NCI-H82 treated with DMSO at 0.1 percent for 48 hours (cell line): ENCODE data around the gene OAS3.
"Not testable (repeated sequence)": the region's sequence is repeated elsewhere in the genome, so short reads cannot be mapped to it uniquely, and the experiment has no call there.

Experiments
- DNase-seq: peaks from one replicate; lab custom pipeline; 2025; ENCODE audit not compliant: unreplicated experiment; lab: John Stamatoyannopoulos, UW

Gene OAS3

DNA sequence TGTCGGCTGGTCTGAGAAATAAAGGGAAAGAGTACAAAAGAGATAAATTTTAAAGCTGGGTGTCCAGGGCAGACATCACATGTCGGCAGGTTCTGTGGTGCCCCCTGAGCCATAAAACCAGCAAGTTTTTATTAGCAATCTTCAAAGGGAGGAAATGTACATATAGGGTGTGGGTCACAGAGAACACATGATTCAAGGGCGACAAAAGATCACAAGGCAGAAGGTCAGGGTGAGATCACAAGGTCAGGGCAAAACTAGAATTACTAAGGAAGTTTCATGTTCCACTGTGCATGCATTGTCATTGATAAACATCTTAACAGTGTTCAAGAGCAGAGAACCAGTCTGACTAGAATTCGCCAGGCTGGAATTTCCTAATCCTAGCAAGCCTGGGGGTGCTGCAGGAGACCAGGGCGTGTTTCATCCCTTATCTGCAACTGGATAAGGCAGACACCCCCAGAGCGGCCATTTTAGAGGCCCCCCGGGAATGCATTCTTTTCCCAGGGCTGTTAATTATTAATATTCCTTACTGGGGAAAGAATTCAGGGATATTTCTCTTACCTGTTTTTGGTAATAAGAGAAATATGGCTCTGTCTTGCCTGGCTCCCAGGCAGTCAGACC is 11.7 kb upstream of the OAS3 start:
- DNase-seq = not testable (repeated sequence)

DNA sequence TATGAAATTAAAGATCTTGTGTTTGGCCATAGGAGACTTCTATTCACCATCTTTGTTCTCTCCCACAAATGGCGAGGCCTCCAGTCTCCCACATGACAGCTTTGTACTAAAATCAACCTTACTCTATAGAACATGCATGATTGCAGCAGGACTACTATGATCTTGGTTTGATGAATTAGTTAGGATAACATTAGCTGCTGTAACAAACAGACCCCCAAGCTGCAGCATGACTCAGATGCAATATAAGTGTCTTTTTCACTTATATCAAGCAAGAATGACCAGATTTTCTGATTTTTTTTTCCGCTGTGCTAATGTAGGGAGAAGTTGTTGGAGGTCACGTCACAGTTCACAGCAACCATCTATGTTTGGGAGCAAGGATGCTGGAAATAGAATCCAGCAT is 10.8 kb upstream of the OAS3 start:
- DNase-seq = no peak

DNA sequence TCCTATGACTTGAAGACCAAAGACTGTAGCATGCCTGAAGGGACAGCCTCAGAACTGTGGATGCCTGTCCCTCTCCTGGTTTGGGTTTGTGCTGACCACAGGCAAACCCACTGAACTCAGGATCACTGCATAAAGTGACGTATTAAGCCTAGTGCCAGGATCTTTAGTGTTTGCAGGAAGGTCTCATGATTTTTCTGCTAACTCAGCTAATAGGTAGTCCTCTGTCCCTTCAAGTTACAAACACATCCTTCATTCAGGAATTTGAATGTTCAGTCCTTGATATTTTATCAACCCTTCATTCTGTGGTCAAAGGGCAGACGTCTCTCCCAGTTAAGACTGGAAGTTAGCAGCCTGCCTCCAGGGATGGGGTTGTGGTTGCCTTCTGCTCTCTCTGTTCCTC is 10.3 kb upstream of the OAS3 start:
- DNase-seq = no peak

DNA sequence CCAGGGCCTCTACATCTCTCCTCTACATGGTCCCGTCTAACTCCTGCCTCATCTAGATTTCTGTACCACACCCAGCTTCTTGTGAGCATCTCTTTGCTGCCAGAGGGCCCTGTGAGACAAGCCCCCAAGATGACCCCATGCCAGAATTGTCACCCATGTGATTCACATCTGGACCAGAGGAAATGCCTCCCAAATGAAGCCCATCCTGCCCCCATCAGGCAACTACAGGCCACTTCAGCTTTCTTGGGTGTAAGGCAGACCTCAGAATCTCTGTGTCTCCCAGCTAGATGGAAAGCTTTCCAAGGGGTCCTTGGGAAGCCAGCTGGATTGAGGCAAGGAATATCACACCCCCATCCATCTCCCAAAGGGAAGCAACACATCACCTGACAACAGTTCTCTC is 9.3 kb upstream of the OAS3 start:
- DNase-seq = no peak

DNA sequence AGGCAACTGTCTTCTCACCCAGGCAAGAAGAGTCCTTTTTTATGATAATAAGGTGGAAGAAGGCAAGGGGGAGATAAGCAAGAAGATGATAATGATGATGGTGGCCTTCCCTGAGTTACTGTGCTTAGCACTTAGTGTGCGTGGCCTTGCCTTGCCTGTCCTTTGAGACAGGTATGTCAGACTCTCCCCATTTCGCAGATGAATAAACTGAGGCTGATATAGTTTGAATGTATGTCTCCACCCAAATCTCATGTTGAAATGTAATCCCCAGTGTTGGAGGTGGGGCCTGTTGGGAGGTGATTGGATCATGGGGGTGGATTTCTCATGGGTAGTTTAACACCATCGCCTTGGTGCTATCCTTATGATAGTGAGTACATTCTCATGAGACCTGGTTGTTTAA is 8.6 kb upstream of the OAS3 start:
- DNase-seq = no peak

DNA sequence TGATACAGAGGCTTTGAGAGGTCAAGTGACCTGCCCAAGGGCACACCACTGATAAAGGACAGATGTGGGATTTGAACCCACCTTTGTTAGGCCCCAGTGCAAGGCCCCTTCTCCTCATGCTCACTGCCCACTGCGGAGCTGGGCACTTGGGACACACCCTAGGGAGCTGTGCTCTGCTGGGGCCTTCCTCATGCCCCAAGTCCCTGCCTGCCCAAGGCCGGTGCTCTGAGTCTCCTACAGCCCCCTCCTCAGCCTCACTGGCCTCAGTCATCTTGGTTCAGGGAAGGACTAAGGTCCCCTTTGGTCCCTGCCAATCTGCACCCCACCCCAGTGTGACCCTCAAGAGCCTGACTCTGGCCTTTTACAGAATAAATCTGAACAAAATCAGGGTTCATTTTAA is 7.9 kb upstream of the OAS3 start:
- no peak for DNase-seq

DNA sequence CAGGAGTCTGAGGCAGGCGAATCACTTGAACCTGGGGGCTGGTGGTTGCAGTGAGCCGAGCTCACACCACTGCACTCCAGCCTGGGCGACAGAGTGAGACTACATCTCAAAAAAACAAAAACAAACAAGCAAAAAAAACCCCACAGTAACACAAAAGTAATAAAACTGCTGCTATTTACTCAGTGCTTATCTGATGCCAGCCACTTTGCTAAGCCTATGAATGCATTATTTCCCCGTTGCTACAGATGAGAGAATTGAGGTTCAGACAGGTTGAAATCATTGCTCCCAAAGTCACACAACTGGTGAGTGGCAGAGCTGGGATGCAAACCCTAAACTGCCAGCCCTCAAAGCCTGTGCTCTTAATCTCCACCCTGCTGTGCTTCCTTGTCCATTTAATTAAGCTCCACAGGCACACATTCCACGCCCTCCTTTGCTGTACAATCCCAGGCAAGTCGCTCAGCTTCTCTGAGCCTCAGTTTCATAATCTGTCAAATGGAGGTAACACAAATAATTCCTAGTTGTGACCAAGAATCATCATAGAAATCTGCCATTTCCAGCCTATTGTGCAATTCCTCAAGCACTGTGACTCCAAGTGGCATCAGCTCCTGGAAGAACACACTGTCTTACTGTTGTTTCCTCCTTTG is 5.7 kb upstream of the OAS3 start:
- DNase-seq = no peak

DNA sequence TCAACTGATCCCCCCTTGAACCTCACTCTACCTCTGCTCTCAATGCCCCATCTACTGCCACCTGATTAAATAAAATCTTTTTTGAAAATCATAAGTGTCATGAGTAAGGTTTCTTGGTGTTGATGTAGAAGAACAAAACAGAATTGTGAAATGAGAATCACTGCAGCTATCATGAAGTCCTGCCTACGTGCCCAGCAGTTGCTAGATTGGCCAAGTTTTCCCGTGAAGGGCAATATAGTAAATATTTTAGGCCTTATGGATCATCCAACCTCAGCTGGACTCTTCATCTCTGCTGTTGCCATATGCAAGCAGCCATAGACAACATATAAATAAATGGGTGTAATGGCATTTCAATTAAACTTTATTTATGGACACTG is 5.2 kb upstream of the OAS3 start:
- DNase-seq = no peak

DNA sequence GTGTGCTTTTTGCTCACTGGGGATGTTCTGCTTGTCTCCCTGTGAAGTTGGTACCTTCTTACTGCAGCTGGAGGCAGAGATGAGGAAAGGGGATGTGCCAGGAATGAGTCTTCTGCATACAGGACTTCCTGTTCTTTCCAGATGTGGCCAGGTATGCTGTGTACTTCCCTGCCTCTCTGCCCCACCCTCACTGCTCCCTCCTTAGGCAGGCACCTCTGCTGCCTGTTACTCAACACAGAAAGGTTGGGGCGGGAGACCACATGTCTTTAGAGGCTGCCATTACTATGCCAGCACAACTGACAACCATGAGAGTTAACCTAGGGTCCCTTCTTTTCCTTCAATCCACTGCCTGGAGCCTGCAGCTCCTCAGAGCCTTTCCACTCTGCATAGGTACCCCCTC is 2.0 kb upstream of the OAS3 start:
- no peak for DNase-seq

DNA sequence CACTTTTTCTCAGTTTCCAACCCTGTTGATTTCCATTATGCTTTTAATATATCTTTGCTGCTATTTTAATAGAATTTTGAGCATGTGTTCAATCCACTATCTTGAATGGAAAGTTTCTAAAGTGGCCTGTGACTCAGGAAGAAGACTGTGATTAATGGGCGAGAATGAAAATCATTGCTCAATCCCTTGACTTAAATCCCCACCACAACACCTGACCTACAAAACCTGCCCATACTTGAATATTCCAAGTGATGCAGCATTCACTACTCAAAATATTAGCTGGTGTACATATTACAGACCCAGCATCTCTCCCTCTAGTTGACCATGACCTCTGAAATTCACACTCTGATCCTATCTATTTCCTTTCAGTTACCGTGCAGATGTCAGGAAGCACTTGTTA is 1.3 kb upstream of the OAS3 start:
- no peak for DNase-seq

DNA sequence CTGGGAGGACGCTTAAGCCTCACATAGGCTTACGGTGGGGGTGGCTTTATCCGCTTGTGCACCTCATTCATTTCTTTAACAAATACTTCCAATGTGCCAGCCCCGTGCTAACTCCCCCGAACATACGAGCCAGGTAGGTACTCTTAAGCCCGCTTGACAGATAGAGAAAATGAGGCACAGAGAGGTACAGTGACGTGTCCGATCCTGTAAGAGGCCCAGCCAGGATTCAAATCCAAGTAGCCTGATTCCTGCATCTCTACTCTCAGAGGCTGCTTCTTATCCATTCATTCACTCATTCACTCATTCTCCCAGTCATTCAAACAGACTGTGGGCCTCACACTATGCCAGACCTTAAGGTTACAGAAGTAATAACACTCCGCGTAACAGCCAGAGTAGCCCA is 477 bp downstream of the OAS3 start:
- no peak for DNase-seq

DNA sequence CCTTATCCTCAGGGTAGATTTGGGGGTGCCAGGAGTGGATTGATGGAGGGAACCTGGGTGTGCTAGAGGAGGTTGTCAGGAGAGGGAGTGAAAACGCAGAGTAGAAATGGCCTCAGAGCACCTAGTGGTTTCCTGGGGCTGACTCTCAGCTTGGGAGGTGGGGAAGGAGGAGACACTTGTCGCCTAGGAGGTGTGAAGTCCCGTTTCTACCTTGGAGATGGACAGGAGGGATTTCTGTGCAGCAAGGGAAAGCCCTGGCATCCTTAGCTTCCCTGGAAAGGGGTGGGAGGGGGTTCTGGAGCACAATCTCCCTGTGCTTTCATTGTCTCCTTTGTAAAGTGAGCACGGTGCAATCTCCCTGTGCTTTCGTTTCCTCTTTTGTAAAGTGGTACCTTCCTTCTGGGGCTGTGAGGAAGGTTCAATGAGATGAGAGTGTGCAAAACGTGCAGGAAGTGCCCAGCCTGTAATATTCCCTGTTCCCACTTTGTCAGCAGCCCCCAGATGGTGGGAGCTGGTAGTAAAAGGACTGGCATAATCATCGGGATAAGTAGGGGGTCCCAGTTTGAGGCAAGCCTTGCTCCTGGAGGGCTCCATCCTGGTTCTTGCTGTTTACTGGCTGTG is 1.6 kb downstream of the OAS3 start:
- DNase-seq = no peak

DNA sequence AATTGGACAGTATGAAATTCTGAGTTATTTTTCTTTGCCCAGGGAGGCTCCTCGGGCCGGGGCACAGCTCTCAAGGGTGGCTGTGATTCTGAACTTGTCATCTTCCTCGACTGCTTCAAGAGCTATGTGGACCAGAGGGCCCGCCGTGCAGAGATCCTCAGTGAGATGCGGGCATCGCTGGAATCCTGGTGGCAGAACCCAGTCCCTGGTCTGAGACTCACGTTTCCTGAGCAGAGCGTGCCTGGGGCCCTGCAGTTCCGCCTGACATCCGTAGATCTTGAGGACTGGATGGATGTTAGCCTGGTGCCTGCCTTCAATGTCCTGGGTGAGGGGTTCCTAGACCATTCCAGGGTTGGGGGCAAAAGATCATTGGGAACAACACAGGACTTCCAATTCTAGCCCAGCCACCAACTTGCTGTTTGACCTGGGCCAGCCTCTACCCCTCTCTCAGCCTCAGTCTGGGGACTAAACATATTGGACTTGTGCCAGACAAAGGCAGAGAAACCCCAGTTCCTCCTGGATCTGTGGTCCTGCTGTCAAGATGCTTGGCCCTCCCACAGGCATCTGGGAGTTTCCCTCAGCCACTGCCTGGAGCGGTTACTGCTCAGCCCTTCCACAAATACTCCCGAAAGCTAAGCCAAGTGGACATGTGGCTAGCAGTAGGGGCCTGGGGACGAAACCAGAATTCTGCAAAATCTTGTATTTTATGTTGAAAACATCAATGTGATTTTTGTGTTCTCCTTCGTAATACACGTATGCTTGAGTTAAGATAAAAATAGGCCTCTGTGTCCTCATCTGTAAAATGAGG is 3.5 kb downstream of the OAS3 start:
- DNase-seq = no peak

DNA sequence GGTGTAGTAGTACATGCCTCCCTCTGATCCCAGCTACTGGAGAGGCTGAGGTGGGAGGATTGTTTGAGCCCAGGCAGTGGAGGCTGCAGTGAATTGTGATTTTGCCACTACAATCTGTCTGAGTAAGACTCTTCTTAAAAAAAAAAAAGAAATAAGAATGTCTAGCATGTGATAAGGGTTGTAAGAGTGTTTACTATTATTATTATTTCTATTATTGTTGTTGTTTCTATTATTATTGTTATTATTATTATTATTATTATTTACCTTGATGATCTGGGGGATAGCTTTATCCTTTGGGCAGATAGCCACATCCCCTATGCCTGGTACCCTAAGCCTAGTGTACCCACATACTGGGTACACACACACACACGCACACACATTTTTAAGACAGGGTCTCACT is 4.3 kb downstream of the OAS3 start:
- no peak for DNase-seq

DNA sequence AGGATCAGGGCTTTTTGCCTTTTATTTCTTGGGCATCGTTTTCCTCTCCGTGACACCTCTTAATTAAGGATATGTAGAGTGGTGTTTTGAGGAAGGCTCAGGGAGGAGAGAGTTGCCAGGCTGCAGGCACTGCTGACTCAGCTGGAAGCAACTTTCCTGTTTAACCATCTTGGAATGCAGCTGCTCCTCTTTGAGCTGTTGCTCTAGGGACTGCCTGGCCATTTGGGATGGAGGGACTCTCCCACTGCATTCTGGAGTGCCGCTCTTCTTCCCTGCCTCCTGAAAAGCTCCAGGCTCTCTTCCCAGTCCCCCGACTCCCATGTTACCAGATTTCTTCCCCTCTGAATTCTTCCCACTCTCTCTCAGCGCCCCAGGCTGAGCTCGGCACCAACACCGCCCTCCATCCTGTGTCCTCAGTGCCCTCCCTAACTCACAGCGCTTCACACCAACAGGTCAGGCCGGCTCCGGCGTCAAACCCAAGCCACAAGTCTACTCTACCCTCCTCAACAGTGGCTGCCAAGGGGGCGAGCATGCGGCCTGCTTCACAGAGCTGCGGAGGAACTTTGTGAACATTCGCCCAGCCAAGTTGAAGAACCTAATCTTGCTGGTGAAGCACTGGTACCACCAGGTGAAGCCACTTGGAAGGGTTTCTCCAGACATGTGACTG is 5.9 kb downstream of the OAS3 start:
- no peak for DNase-seq

DNA sequence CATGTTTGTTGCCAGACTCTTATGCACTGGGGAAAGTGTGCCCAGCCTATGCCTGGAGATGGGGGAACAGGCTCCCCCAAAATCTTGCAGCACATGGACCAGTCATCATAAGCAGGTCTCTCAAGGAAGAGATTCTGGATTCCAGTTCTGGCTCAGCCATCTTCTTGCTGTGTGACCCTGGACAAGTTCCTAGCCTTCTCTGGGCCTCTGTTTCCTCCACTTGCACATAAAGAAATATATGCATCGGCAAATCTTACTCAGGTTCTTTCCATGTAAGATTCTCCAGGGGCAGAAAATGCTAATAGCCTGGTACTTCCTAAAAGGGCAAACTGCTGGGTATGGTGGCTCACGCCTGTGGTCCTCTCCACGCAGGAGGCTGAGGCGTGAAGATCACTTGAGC is 7.2 kb downstream of the OAS3 start:
- DNase-seq = no peak

DNA sequence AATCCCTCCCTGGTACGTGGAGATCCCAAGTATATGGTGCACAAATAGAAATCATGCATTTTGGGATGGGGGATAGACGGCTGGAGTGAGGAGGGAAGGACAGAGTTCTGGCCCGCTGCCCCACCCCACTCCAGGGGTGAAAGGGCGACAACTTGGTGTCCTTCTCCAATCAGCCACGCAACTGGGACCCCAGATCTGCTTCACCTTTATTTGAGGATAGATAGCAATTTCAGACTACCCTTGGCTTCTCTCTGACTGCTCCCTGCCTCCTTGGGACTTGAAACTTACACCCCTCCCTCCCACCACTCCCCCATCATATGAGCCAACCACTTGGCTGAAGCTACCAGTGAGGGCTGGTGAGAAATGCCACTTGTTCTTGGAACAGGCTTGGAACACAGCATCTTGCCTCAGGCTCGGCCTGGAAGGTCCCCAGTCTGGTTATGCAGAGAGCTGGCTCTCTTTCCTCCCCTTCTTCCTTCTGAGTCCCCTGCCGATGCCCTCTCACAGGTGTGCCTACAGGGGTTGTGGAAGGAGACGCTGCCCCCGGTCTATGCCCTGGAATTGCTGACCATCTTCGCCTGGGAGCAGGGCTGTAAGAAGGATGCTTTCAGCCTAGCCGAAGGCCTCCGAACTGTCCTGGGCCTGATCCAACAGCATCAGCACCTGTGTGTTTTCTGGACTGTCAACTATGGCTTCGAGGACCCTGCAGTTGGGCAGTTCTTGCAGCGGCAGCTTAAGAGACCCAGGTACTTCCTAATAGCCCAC is 8.1 kb downstream of the OAS3 start:
- no peak for DNase-seq

DNA sequence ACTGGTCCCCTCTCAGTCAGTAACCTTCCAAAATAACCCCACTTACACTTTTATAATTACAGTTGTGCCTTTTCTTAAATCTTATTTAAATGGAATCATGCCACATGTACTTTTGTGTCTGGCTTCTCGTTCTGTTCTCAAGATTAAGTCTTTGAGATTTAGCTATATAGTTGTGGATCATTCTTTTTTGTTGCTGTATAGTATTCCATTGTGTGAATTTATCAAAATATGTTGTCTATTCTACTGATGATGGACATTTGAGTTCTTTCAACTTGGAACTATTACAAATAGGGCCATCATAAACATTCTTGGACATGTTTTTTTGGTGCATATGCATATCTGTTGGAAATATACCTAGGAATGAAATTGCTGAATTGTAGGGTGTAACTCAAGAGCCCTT is 9.0 kb downstream of the OAS3 start:
- DNase-seq = no peak

DNA sequence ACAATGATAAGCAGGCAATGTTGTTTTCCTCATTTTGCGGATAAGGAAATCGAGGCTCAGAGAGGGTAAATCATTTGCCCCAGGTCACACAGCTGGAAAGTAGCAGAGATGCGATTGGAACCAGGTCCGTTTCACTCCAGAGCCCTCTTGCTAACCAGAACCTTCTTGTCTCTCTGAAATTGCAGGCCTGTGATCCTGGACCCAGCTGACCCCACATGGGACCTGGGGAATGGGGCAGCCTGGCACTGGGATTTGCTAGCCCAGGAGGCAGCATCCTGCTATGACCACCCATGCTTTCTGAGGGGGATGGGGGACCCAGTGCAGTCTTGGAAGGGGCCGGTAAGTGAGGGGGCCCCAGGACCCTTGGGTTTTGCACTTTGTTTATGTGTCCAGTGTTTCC is 9.5 kb downstream of the OAS3 start:
- no peak for DNase-seq

DNA sequence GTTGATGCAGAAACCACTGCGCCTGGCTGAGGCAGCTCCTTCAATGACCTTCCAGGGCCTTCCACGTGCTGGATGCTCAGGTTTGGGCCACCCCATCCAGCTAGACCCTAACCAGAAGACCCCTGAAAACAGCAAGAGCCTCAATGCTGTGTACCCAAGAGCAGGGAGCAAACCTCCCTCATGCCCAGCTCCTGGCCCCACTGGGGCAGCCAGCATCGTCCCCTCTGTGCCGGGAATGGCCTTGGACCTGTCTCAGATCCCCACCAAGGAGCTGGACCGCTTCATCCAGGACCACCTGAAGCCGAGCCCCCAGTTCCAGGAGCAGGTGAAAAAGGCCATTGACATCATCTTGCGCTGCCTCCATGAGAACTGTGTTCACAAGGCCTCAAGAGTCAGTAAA is 10.5 kb downstream of the OAS3 start:
- no peak for DNase-seq

DNA sequence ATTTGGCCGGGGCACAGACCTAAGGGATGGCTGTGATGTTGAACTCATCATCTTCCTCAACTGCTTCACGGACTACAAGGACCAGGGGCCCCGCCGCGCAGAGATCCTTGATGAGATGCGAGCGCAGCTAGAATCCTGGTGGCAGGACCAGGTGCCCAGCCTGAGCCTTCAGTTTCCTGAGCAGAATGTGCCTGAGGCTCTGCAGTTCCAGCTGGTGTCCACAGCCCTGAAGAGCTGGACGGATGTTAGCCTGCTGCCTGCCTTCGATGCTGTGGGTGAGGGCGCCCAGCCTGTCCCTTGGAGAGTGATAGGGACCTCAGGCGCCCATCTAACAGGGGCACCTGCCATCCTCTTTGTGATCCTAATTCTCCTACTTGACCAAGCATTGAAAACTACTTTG is 12.4 kb downstream of the OAS3 start:
- no peak for DNase-seq
